ENCODE measurements around the gene PLA2G2A. TPM values are rescaled to one million over a fixed set of nuclear protein-coding genes. Genes with fewer than 3 reads are reported as not detected.
"Not testable (repeated sequence)": the region's sequence is repeated elsewhere in the genome, so short reads cannot be mapped to it uniquely, and the experiment has no call there.

Gene PLA2G2A
- total and polyA plus RNA-seq, 2 donors, result 0.28 to 84.5 TPM

- H3K4me1 ChIP-seq (ENCODE audit: control insufficient read depth in 2 of 2, insufficient read depth in 2 of 2, low read length in 2 of 2), result no peaks in the 10 kb centered on the region
- no peak for DNase-seq (ENCODE audit: low read depth in 6 of 9, low spot score in 9 of 9)
- no peaks in the 10 kb centered on the region for H3K27me3 ChIP-seq (ENCODE audit: control insufficient read depth in 2 of 2, insufficient read depth in 1 of 2, low read length in 1 of 2)
- WGBS, result 82% methylated on average over 2 of the region's 2 CpGs
- no peak overlapping the region for H3K4me3 ChIP-seq (ENCODE audit: low read length in 2 of 2)
- no peak overlapping the region for H3K27ac ChIP-seq (ENCODE audit: low read depth in 1 of 2, low read length in 1 of 2)
- no peaks in the 10 kb centered on the region for H3K36me3 ChIP-seq (ENCODE audit: control insufficient read depth in 2 of 2, insufficient read depth in 2 of 2, low read length in 1 of 2)
- no peaks in the 10 kb centered on the region for H3K9me3 ChIP-seq (ENCODE audit: control insufficient read depth in 2 of 2, insufficient read depth in 1 of 2, low read length in 1 of 2)
Observed at GRCh38 chr1:19990689-19991088, 11.3 kb upstream of the PLA2G2A start.

GRCh38 chr1:19990182-19990582, 10.8 kb upstream of the PLA2G2A start:
- H3K27me3 ChIP-seq (ENCODE audit: control insufficient read depth in 2 of 2, insufficient read depth in 1 of 2, low read length in 1 of 2); H3K36me3 ChIP-seq (ENCODE audit: control insufficient read depth in 2 of 2, insufficient read depth in 2 of 2, low read length in 1 of 2); DNase-seq (ENCODE audit: low read depth in 6 of 9, low spot score in 9 of 9); H3K9me3 ChIP-seq (ENCODE audit: control insufficient read depth in 2 of 2, insufficient read depth in 1 of 2, low read length in 1 of 2); H3K4me3 ChIP-seq (ENCODE audit: low read length in 2 of 2); H3K4me1 ChIP-seq (ENCODE audit: control insufficient read depth in 2 of 2, insufficient read depth in 2 of 2, low read length in 2 of 2); H3K27ac ChIP-seq (ENCODE audit: low read depth in 1 of 2, low read length in 1 of 2): not testable (repeated sequence)
- WGBS, result 52% methylated on average over 9 of the region's 9 CpGs

- Histone ChIP-seq H3K4me3 (ENCODE audit: low read length in 2 of 2) (no peak overlapping the region), H3K27ac (ENCODE audit: low read depth in 1 of 2, low read length in 1 of 2) (no peak overlapping the region), H3K36me3 (ENCODE audit: control insufficient read depth in 2 of 2, insufficient read depth in 2 of 2, low read length in 1 of 2) (no peaks in the 10 kb centered on the region), H3K27me3 (ENCODE audit: control insufficient read depth in 2 of 2, insufficient read depth in 1 of 2, low read length in 1 of 2) (no peaks in the 10 kb centered on the region), H3K4me1 (ENCODE audit: control insufficient read depth in 2 of 2, insufficient read depth in 2 of 2, low read length in 2 of 2) (no peaks in the 10 kb centered on the region), H3K9me3 (ENCODE audit: control insufficient read depth in 2 of 2, insufficient read depth in 1 of 2, low read length in 1 of 2) (no peaks in the 10 kb centered on the region)
- 93% methylated on average over 4 of the region's 4 CpGs for WGBS
- DNase-seq (ENCODE audit: low read depth in 6 of 9, low spot score in 9 of 9), result no peak
Observed at GRCh38 chr1:19988267-19989006, 9.0 kb upstream of the PLA2G2A start.

- Histone ChIP-seq H3K27me3 (ENCODE audit: control insufficient read depth in 2 of 2, insufficient read depth in 1 of 2, low read length in 1 of 2) (no peaks in the 10 kb centered on the region), H3K4me1 (ENCODE audit: control insufficient read depth in 2 of 2, insufficient read depth in 2 of 2, low read length in 2 of 2) (no peaks in the 10 kb centered on the region), H3K27ac (ENCODE audit: low read depth in 1 of 2, low read length in 1 of 2) (no peak overlapping the region), H3K36me3 (ENCODE audit: control insufficient read depth in 2 of 2, insufficient read depth in 2 of 2, low read length in 1 of 2) (no peaks in the 10 kb centered on the region), H3K9me3 (ENCODE audit: control insufficient read depth in 2 of 2, insufficient read depth in 1 of 2, low read length in 1 of 2) (no peaks in the 10 kb centered on the region), H3K4me3 (ENCODE audit: low read length in 2 of 2) (no peak overlapping the region)
- 98% methylated on average over 2 of the region's 2 CpGs for WGBS
- no peak for DNase-seq (ENCODE audit: low read depth in 6 of 9, low spot score in 9 of 9)
Observed at GRCh38 chr1:19987719-19988118, 8.3 kb upstream of the PLA2G2A start.

- not testable (repeated sequence) for H3K9me3 ChIP-seq (ENCODE audit: control insufficient read depth in 2 of 2, insufficient read depth in 1 of 2, low read length in 1 of 2); H3K27ac ChIP-seq (ENCODE audit: low read depth in 1 of 2, low read length in 1 of 2); H3K36me3 ChIP-seq (ENCODE audit: control insufficient read depth in 2 of 2, insufficient read depth in 2 of 2, low read length in 1 of 2); H3K4me1 ChIP-seq (ENCODE audit: control insufficient read depth in 2 of 2, insufficient read depth in 2 of 2, low read length in 2 of 2); H3K4me3 ChIP-seq (ENCODE audit: low read length in 2 of 2); DNase-seq (ENCODE audit: low read depth in 6 of 9, low spot score in 9 of 9); H3K27me3 ChIP-seq (ENCODE audit: control insufficient read depth in 2 of 2, insufficient read depth in 1 of 2, low read length in 1 of 2)
- WGBS, result 96% methylated on average over 32 of the region's 32 CpGs
Observed at GRCh38 chr1:19984409-19985016, 5.1 kb upstream of the PLA2G2A start.

GRCh38 chr1:19981507-19982312, 2.3 kb upstream of the PLA2G2A start:
- Histone ChIP-seq H3K36me3 (ENCODE audit: control insufficient read depth in 2 of 2, insufficient read depth in 2 of 2, low read length in 1 of 2) (no peaks in the 10 kb centered on the region), H3K27me3 (ENCODE audit: control insufficient read depth in 2 of 2, insufficient read depth in 1 of 2, low read length in 1 of 2) (no peaks in the 10 kb centered on the region), H3K4me3 (ENCODE audit: low read length in 2 of 2) (no peak overlapping the region), H3K27ac (ENCODE audit: low read depth in 1 of 2, low read length in 1 of 2) (no peak overlapping the region), H3K4me1 (ENCODE audit: control insufficient read depth in 2 of 2, insufficient read depth in 2 of 2, low read length in 2 of 2) (no peaks in the 10 kb centered on the region), H3K9me3 (ENCODE audit: control insufficient read depth in 2 of 2, insufficient read depth in 1 of 2, low read length in 1 of 2) (no peaks in the 10 kb centered on the region)
- 68% methylated on average over 12 of the region's 12 CpGs for WGBS
- no peak for DNase-seq (ENCODE audit: low read depth in 6 of 9, low spot score in 9 of 9)

- H3K27me3 ChIP-seq (ENCODE audit: control insufficient read depth in 2 of 2, insufficient read depth in 1 of 2, low read length in 1 of 2), result no peaks in the 10 kb centered on the region
- H3K4me3 ChIP-seq (ENCODE audit: low read length in 2 of 2), result no peak overlapping the region
- DNase-seq (ENCODE audit: low read depth in 6 of 9, low spot score in 9 of 9), result no peak
- 85% methylated on average over 1 of the region's 1 CpG for WGBS
- no peak overlapping the region for H3K27ac ChIP-seq (ENCODE audit: low read depth in 1 of 2, low read length in 1 of 2)
- no peaks in the 10 kb centered on the region for H3K9me3 ChIP-seq (ENCODE audit: control insufficient read depth in 2 of 2, insufficient read depth in 1 of 2, low read length in 1 of 2)
- H3K4me1 ChIP-seq (ENCODE audit: control insufficient read depth in 2 of 2, insufficient read depth in 2 of 2, low read length in 2 of 2), result no peaks in the 10 kb centered on the region
- H3K36me3 ChIP-seq (ENCODE audit: control insufficient read depth in 2 of 2, insufficient read depth in 2 of 2, low read length in 1 of 2), result no peaks in the 10 kb centered on the region
Observed at GRCh38 chr1:19981170-19981506, 1.7 kb upstream of the PLA2G2A start.

GRCh38 chr1:19980314-19980713, 896 bp upstream of the PLA2G2A start:
- DNase-seq (ENCODE audit: low read depth in 6 of 9, low spot score in 9 of 9), result no peak

GRCh38 chr1:19978143-19978542, 1.3 kb downstream of the PLA2G2A start:
- Histone ChIP-seq H3K36me3 (ENCODE audit: control insufficient read depth in 2 of 2, insufficient read depth in 2 of 2, low read length in 1 of 2) (no peaks in the 10 kb centered on the region), H3K27ac (ENCODE audit: low read depth in 1 of 2, low read length in 1 of 2) (no peak overlapping the region), H3K9me3 (ENCODE audit: control insufficient read depth in 2 of 2, insufficient read depth in 1 of 2, low read length in 1 of 2) (no peaks in the 10 kb centered on the region), H3K4me3 (ENCODE audit: low read length in 2 of 2) (no peak overlapping the region), H3K4me1 (ENCODE audit: control insufficient read depth in 2 of 2, insufficient read depth in 2 of 2, low read length in 2 of 2) (no peaks in the 10 kb centered on the region), H3K27me3 (ENCODE audit: control insufficient read depth in 2 of 2, insufficient read depth in 1 of 2, low read length in 1 of 2) (no peaks in the 10 kb centered on the region)
- DNase-seq (ENCODE audit: low read depth in 6 of 9, low spot score in 9 of 9), result no peak
- WGBS, result 94% methylated on average over 9 of the region's 9 CpGs

More at GRCh38 chr1:19980314-19980713, 896 bp upstream of the PLA2G2A start:
- H3K27ac ChIP-seq (ENCODE audit: low read depth in 1 of 2, low read length in 1 of 2), result no peak overlapping the region
- no peaks in the 10 kb centered on the region for H3K27me3 ChIP-seq (ENCODE audit: control insufficient read depth in 2 of 2, insufficient read depth in 1 of 2, low read length in 1 of 2)
- WGBS, result 96% methylated on average over 3 of the region's 3 CpGs
- no peaks in the 10 kb centered on the region for H3K9me3 ChIP-seq (ENCODE audit: control insufficient read depth in 2 of 2, insufficient read depth in 1 of 2, low read length in 1 of 2)
- no peak overlapping the region for H3K4me3 ChIP-seq (ENCODE audit: low read length in 2 of 2)
- H3K36me3 ChIP-seq (ENCODE audit: control insufficient read depth in 2 of 2, insufficient read depth in 2 of 2, low read length in 1 of 2), result no peaks in the 10 kb centered on the region
- H3K4me1 ChIP-seq (ENCODE audit: control insufficient read depth in 2 of 2, insufficient read depth in 2 of 2, low read length in 2 of 2), result no peaks in the 10 kb centered on the region
